Neural cell (in vitro differentiated cells): ENCODE results near the gene PSEN1.

Experiments used
- EZH2 ChIP-seq: fragments of 200-600, 300-800 bp; shearing (Covaris generic), sonication (generic); IDR thresholded peaks from 2 replicates; pipeline ENCODE4 v1.6.1; 2014; ENCODE audit warnings: antibody characterized with exemption, low read length, borderline replicate concordance, mild to moderate bottlenecking; ENCODE audit not compliant: insufficient read depth, poor library complexity, severe bottlenecking
- POLR2AphosphoS5 ChIP-seq: IDR thresholded peaks from 2 replicates; pipeline ENCODE4 v1.6.1; 2012
- RAD21 ChIP-seq: fragments of 450-650 bp; conservative IDR thresholded peaks from 2 replicates; pipeline ENCODE4 v1.6.1; 2014; ENCODE audit warnings: antibody characterized with exemption, mild to moderate bottlenecking, moderate library complexity
- SMC3 ChIP-seq: fragments of 450-650 bp; conservative IDR thresholded peaks from 2 replicates; pipeline ENCODE4 v1.6.1; 2014; ENCODE audit warnings: antibody characterized with exemption, mild to moderate bottlenecking, moderate library complexity; ENCODE audit not compliant: poor library complexity
- TF ChIP-seq, protein P1 (sequence below): fragments of 450-650 bp; IDR thresholded peaks from 2 replicates; pipeline ENCODE4 v1.5.1; 2014; ENCODE audit warnings: antibody characterized with exemption, mild to moderate bottlenecking, moderate library complexity; ENCODE audit not compliant: poor library complexity, severe bottlenecking
- TF ChIP-seq, protein P2 (sequence below): IDR thresholded peaks from 2 replicates; pipeline ENCODE4 v1.6.1; 2012; ENCODE audit warnings: borderline replicate concordance

DNA sequence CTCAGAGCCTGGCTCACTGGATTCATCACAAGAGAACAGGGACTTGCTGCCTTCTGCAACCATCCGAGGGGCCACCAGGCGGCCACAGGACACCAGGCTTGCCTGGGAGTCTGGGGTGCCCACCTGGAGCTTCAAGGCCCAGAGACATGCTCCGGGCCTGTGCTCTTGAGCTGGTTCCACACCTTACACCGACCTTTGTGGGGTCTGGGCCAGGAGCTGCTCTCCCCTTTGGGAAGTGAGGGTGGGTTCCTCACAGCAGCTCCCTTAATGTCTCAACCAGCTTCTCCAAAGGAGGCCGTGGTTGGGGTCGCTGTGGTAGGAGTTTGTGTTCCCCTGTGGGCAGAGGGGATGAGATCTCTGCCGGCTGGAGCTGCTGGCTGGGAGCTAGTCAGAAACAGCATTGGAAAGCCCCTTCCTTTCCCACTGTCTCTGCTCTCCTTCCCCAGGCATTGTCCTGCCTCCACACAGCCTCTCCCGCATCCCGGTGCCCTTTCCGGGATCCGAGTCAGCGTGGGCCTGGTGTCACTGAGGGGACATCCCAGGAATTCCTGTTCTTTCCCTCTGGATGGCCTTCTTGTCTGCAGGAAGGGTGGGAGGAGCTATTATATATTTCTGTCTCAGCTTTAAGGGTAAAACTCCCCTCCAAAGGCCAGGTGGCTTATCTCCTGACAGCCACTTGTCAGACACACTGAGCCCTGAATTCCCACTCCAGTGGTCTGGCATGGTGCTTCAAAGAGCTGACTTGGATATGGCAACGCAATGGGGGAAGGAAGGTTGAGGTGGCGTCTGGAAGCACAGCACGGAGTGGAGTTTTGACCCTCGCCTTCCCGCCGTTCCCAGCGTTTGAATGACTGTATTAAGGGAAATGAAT is 95.9 kb downstream of the PSEN1 start:
- TF ChIP-seq, protein P1, sequence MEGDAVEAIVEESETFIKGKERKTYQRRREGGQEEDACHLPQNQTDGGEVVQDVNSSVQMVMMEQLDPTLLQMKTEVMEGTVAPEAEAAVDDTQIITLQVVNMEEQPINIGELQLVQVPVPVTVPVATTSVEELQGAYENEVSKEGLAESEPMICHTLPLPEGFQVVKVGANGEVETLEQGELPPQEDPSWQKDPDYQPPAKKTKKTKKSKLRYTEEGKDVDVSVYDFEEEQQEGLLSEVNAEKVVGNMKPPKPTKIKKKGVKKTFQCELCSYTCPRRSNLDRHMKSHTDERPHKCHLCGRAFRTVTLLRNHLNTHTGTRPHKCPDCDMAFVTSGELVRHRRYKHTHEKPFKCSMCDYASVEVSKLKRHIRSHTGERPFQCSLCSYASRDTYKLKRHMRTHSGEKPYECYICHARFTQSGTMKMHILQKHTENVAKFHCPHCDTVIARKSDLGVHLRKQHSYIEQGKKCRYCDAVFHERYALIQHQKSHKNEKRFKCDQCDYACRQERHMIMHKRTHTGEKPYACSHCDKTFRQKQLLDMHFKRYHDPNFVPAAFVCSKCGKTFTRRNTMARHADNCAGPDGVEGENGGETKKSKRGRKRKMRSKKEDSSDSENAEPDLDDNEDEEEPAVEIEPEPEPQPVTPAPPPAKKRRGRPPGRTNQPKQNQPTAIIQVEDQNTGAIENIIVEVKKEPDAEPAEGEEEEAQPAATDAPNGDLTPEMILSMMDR, result no peak
- TF ChIP-seq RAD21 (no peak), SMC3 (no peak), EZH2 (no peak), POLR2AphosphoS5 (no peak)
- TF ChIP-seq, protein P2, sequence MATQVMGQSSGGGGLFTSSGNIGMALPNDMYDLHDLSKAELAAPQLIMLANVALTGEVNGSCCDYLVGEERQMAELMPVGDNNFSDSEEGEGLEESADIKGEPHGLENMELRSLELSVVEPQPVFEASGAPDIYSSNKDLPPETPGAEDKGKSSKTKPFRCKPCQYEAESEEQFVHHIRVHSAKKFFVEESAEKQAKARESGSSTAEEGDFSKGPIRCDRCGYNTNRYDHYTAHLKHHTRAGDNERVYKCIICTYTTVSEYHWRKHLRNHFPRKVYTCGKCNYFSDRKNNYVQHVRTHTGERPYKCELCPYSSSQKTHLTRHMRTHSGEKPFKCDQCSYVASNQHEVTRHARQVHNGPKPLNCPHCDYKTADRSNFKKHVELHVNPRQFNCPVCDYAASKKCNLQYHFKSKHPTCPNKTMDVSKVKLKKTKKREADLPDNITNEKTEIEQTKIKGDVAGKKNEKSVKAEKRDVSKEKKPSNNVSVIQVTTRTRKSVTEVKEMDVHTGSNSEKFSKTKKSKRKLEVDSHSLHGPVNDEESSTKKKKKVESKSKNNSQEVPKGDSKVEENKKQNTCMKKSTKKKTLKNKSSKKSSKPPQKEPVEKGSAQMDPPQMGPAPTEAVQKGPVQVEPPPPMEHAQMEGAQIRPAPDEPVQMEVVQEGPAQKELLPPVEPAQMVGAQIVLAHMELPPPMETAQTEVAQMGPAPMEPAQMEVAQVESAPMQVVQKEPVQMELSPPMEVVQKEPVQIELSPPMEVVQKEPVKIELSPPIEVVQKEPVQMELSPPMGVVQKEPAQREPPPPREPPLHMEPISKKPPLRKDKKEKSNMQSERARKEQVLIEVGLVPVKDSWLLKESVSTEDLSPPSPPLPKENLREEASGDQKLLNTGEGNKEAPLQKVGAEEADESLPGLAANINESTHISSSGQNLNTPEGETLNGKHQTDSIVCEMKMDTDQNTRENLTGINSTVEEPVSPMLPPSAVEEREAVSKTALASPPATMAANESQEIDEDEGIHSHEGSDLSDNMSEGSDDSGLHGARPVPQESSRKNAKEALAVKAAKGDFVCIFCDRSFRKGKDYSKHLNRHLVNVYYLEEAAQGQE, result no peak
